HFFc6 (cell line): ENCODE measurements around the gene PPP4R2. TPM values are rescaled to one million over a fixed set of nuclear protein-coding genes. Genes with fewer than 3 reads are reported as not detected.
"Not testable (repeated sequence)": the region's sequence is repeated elsewhere in the genome, so short reads cannot be mapped to it uniquely, and the experiment has no call there.

Source experiments
- DNase-seq: peaks from one replicate; pipeline ENCODE4 v3.0.0-alpha.2; 2018
- H3K27ac Mint-ChIP-seq: 2 replicates; pipeline ENCODE4 v1.8.0; 2020; ENCODE audit warnings: mild to moderate bottlenecking, mixed read lengths
- H3K27me3 Mint-ChIP-seq: 2 replicates; pipeline ENCODE4 v1.8.0; 2021; ENCODE audit warnings: mild to moderate bottlenecking, moderate library complexity, mixed read lengths; ENCODE audit not compliant: insufficient read depth
- H3K36me3 Mint-ChIP-seq: 2 replicates; pipeline ENCODE4 v1.8.0; 2021; ENCODE audit warnings: low read depth, mixed read lengths
- H3K4me1 Mint-ChIP-seq: 2 replicates; pipeline ENCODE4 v1.8.0; 2020; ENCODE audit warnings: low read depth, mixed read lengths
- H3K4me3 Mint-ChIP-seq: 2 replicates; pipeline ENCODE4 v1.8.0; 2020; ENCODE audit warnings: mild to moderate bottlenecking, moderate library complexity, mixed read lengths
- H3K9me3 Mint-ChIP-seq: 2 replicates; pipeline ENCODE4 v1.8.0; 2020; ENCODE audit warnings: mild to moderate bottlenecking, mixed read lengths
- CTCF ChIP-seq: fragments of 200-600 bp; sonication (generic); IDR thresholded peaks from 2 replicates; pipeline ENCODE4 v1.5.0; 2021; ENCODE audit warnings: antibody characterized with exemption, mild to moderate bottlenecking
- total RNA-seq, 6 experiments: library from RNA; stranded (reverse); fragmentation: NEBNext Ultra II Directional; extraction: Animal tissue kit (Norgen Biotek cat#: 25700); gene quantifications; 2 replicates in 1 of 6; 3 replicates in 5 of 6; pipeline ENCODE4 v1.2.3, GENCODE V29; 2021

PPP4R2 gene
- total RNA-seq, 6 experiments from 2014 or later: 72.4 to 84.3 (median 79.4) TPM

- peaks cover 43% of the 10 kb centered on the region for H3K4me1 Mint-ChIP-seq
- H3K27ac Mint-ChIP-seq: no peak overlapping the region
- no peak for DNase-seq
- peaks cover 5% of the 10 kb centered on the region; the same call in 1 of the 2 replicates for H3K36me3 Mint-ChIP-seq
- TF ChIP-seq CTCF: no peak
- no peaks in the 10 kb centered on the region for H3K27me3 Mint-ChIP-seq
- H3K4me3 Mint-ChIP-seq: no peak overlapping the region
- no peaks in the 10 kb centered on the region for H3K9me3 Mint-ChIP-seq
Observed at GRCh38 chr3:73056845-73057150, 60.2 kb downstream of the PPP4R2 start.

- Mint-ChIP-seq H3K9me3 (no peaks in the 10 kb centered on the region), H3K4me1 (peaks cover 39% of the 10 kb centered on the region), H3K27me3 (no peaks in the 10 kb centered on the region), H3K4me3 (peak overlapping the region; percentile 0; the same call in 1 of the 2 replicates), H3K36me3 (peaks cover 21% of the 10 kb centered on the region), H3K27ac (peak overlapping the region; percentile 10)
- no peak for TF ChIP-seq CTCF
- DNase-seq: no peak
Observed at GRCh38 chr3:73060302-73060723, 63.7 kb downstream of the PPP4R2 start.

GRCh38 chr3:73061416-73061815, 64.8 kb downstream of the PPP4R2 start, which contains the start of gene EBLN2:
Gene EBLN2, plus strand, starts transcription at chr3:73061659. Its CDS starts 423 bp downstream, at chr3:73062082.
- Mint-ChIP-seq H3K27ac (peak within 1 kb of the TSS; percentile 31), H3K9me3 (no peaks in the 10 kb centered on the region), H3K4me1 (peaks cover 34% of the 10 kb centered on the region), H3K4me3 (no peak within 1 kb of the TSS), H3K36me3 (peaks cover 21% of the 10 kb centered on the region), H3K27me3 (no peaks in the 10 kb centered on the region)
- TF ChIP-seq CTCF: no peak
- no peak for DNase-seq

- Mint-ChIP-seq H3K4me1 (peaks cover 23% of the 10 kb centered on the region), H3K36me3 (peaks cover 17% of the 10 kb centered on the region)
- H3K9me3 Mint-ChIP-seq, H3K27ac Mint-ChIP-seq, DNase-seq, H3K4me3 Mint-ChIP-seq, H3K27me3 Mint-ChIP-seq: not testable (repeated sequence)
Observed at GRCh38 chr3:73066243-73066642, 69.6 kb downstream of the PPP4R2 start.

- no peak overlapping the region for H3K4me3 Mint-ChIP-seq
- DNase-seq: no peak
- peaks cover 30% of the 10 kb centered on the region for H3K4me1 Mint-ChIP-seq
- no peak for TF ChIP-seq CTCF
- peaks cover 12% of the 10 kb centered on the region; the same call in 1 of the 2 replicates for H3K36me3 Mint-ChIP-seq
- H3K9me3 Mint-ChIP-seq: no peaks in the 10 kb centered on the region
- no peaks in the 10 kb centered on the region for H3K27me3 Mint-ChIP-seq
- H3K27ac Mint-ChIP-seq: no peak overlapping the region
Observed at GRCh38 chr3:73068419-73068818, 71.8 kb downstream of the PPP4R2 start.

- no peak overlapping the region for H3K4me3 Mint-ChIP-seq
Observed at GRCh38 chr3:73069187-73069586, 72.6 kb downstream of the PPP4R2 start.

More at GRCh38 chr3:73069187-73069586, 72.6 kb downstream of the PPP4R2 start:
- Mint-ChIP-seq H3K27ac (no peak overlapping the region), H3K27me3 (no peaks in the 10 kb centered on the region), H3K9me3 (no peaks in the 10 kb centered on the region), H3K4me1 (peaks cover 30% of the 10 kb centered on the region), H3K36me3 (peaks cover 11% of the 10 kb centered on the region; the same call in 1 of the 2 replicates)
- TF ChIP-seq CTCF: no peak
- DNase-seq: no peak
